VCaP (cell line): ENCODE measurements around the gene GAL3ST3.

ENCODE experiments used
- H3K27ac ChIP-seq: fragments of 450-650 bp; 2 replicates; pipeline ENCODE4 v1.5.1; 2017
- CTCF ChIP-seq: fragments of 450-650 bp; conservative IDR thresholded peaks from 2 replicates; pipeline ENCODE4 v1.5.1; 2017; ENCODE audit warnings: mild to moderate bottlenecking, moderate library complexity

Gene GAL3ST3

GRCh38 chr11:66047541-66048365 is 1.2 kb downstream of the GAL3ST3 start:
- no peak for TF ChIP-seq CTCF
- H3K27ac ChIP-seq = no peak overlapping the region

GRCh38 chr11:66046901-66047300 is 2.1 kb downstream of the GAL3ST3 start:
- TF ChIP-seq CTCF = no peak
- no peak overlapping the region for H3K27ac ChIP-seq

GRCh38 chr11:66045177-66045639 is 3.8 kb downstream of the GAL3ST3 start:
- H3K27ac ChIP-seq = peak overlapping the region; percentile 34; the same call in 1 of the 2 replicates
- TF ChIP-seq CTCF = peak; percentile 100

GRCh38 chr11:66044757-66045156 is 4.2 kb downstream of the GAL3ST3 start:
- no peak overlapping the region for H3K27ac ChIP-seq
- no peak for TF ChIP-seq CTCF

GRCh38 chr11:66042996-66043906 is 5.7 kb downstream of the GAL3ST3 start:
- H3K27ac ChIP-seq = no peak overlapping the region

GRCh38 chr11:66042227-66042995 is 6.5 kb downstream of the GAL3ST3 start:
- TF ChIP-seq CTCF = no peak
- H3K27ac ChIP-seq = no peak overlapping the region

More at GRCh38 chr11:66042996-66043906, 5.7 kb downstream of the GAL3ST3 start:
- TF ChIP-seq CTCF = no peak
